Motor neuron (in vitro differentiated cells): Measurements from ENCODE around the gene SACM1L. TPM values are rescaled to one million over a fixed set of nuclear protein-coding genes. Genes with fewer than 3 reads are reported as not detected.
A peak's percentile ranks its signal among the peaks of the same experiment; 100 is the strongest.

Experiments
- ATAC-seq, 8 experiments: fragments of 200-7000 bp; cut with Tn5 transposase; replicated peaks in 6 of 8; 2 replicates each; pipeline ENCODE4 v1.8.0; 2021; ENCODE audit warnings: mild to moderate bottlenecking in 8 of 8, moderate library complexity in 8 of 8
- H3K27ac ChIP-seq, 2 donors: fragments of 250-450 bp; sonication (Bioruptor Pico); 2 replicates each; pipeline ENCODE4 v1.9.0; 2021; ENCODE audit warnings: antibody characterized with exemption in 2 of 2, mild to moderate bottlenecking in 2 of 2, moderate library complexity in 1 of 2
- H3K4me1 ChIP-seq, 2 donors: fragments of 250-450 bp; sonication (Bioruptor Pico); replicated peaks in 1 of 2; 2 replicates each; pipeline ENCODE4 v1.6.1; 2021; ENCODE audit warnings: antibody characterized with exemption in 2 of 2, mild to moderate bottlenecking in 2 of 2, moderate library complexity in 1 of 2
- H3K4me3 ChIP-seq, 5 donors: fragments of 250-450 bp; sonication (Bioruptor Pico); 2 replicates each; pipeline ENCODE4 v1.9.0; 2021; ENCODE audit warnings: antibody characterized with exemption in 5 of 5, mild to moderate bottlenecking in 5 of 5, moderate library complexity in 4 of 5
- WGBS, 10 experiments: fragments of 450-650 bp; shearing (Covaris generic); methylation state at CpG; one replicate each; pipeline ENCODE4 v1.0.0; 2022; 5-methylcytosine and 5-hydroxymethylcytosine counted together
- in situ Hi-C, 9 experiments: fragments of 400-800 bp; cut with MboI; loops; one replicate each; pipeline ENCODE4 v1.15.0; 2021; ENCODE audit warnings: low sequenced_read_pairs in 9 of 9, low pct_unique_long_range_greater_than_20kb in 2 of 9; ENCODE audit not compliant: unreplicated experiment in 9 of 9
- total RNA-seq, 8 experiments: library from RNA; unstranded; fragments of 300-600 nt; gene quantifications; 2 replicates each; pipeline versions ENCODE4 v1.2.3 to v1.2.4, GENCODE V29; 2022

SACM1L gene
- 10 to 100 TPM; 22.4 to 78.7 (median 33.1) TPM for total RNA-seq

GRCh38 chr3:45688882-45689786 is at the start of gene SACM1L:
SACM1L (plus strand) TSS chr3:45689396; CDS start chr3:45689466, 70 bp downstream.
- WGBS, 10 experiments, result 0 to 1% (median 0%) methylated on average over 2 to 15 of the region's 81 CpGs; no CpG with 5 or more reads in 2 of the 10 experiments
- peak within 1 kb of the TSS; percentile 90 to 92 for H3K27ac ChIP-seq
- in situ Hi-C loops, result no loop called here
- ATAC-seq, result peak; percentile 87 to 91 (median 90)
- H3K4me1 ChIP-seq, result peaks cover 5 to 15% of the 10 kb centered on the region in 2 donors
- peak within 1 kb of the TSS; percentile 55 to 70 (median 70) for H3K4me3 ChIP-seq

GRCh38 chr3:45640091-45640507 is 49.1 kb upstream of the SACM1L start:
- no peak overlapping the region for H3K27ac ChIP-seq
- H3K4me1 ChIP-seq, result peaks cover 3 to 7% of the 10 kb centered on the region in 2 donors
- no peak for ATAC-seq
- in situ Hi-C loops, result no loop called here
- WGBS, 10 experiments, result 80 to 100% (median 95%) methylated on average over 1 of the region's 1 CpG; no CpG with 5 or more reads in 2 of the 10 experiments
- H3K4me3 ChIP-seq, result no peak overlapping the region

- WGBS, 10 experiments, result 71 to 100% (median 91%) methylated on average over 1 to 3 of the region's 4 CpGs; no CpG with 5 or more reads in 4 of the 10 experiments
- H3K4me1 ChIP-seq, result peaks cover 3 to 6% of the 10 kb centered on the region in 2 donors
- no peak overlapping the region for H3K27ac ChIP-seq
- ATAC-seq, result no peak
- in situ Hi-C loops, result no loop called here
- no peak overlapping the region for H3K4me3 ChIP-seq
Measured at GRCh38 chr3:45640724-45641361, 48.4 kb upstream of the SACM1L start.

GRCh38 chr3:45641756-45642155 is 47.4 kb upstream of the SACM1L start:
- Histone ChIP-seq H3K27ac (no peak overlapping the region), H3K4me3 (no peak overlapping the region), H3K4me1 (peaks cover 0 to 4% of the 10 kb centered on the region in 2 donors)
- in situ Hi-C loops, result no loop called here
- 20 to 100% (median 88%) methylated on average over 1 of the region's 2 CpGs; no CpG with 5 or more reads in 5 of the 10 experiments for WGBS, 10 experiments
- ATAC-seq, result no peak

- WGBS, 10 experiments, result 50 to 100% (median 79%) methylated on average over 1 to 4 of the region's 6 CpGs; no CpG with 5 or more reads in 3 of the 10 experiments
Measured at GRCh38 chr3:45642731-45643152, 46.5 kb upstream of the SACM1L start.

DNA sequence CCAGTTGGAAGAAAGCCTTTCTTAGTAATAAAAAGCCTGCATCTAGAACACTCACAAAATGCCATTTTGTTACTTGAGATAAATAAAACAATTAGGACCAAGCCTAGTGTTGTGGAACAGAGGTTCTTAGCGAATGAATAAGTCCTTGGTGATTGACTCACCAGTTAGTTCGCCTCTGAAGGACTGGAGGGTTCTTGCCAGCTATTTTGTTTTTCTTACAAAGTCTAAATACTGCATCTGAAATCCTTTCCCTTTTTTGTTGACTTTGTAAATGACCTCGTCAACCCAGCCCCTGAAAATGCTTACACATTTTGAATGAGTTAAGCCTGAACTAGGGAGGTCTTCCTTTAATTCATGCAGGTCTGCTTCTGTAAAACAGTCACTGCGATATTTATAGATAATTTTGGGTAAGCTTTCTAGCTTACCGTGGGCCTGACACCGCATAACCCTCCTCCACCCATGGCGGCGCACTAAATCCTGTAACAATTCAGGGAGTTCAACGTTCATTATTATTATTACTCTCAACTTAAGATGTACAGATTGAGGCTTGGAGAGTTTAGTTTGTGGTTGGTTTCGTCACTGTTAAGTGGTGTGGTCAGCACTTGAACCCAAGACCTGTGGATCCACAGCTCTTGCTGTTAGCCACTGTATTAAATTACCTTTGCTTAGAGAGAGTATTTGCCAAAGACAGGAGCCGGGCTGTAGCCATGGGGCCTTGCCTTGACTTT is 45.0 kb upstream of the SACM1L start:
- in situ Hi-C loops, result no loop called here
- 30 to 100% (median 82%) methylated on average over 2 to 10 of the region's 11 CpGs; no CpG with 5 or more reads in 1 of the 10 experiments for WGBS, 10 experiments
- Histone ChIP-seq H3K4me1 (peaks cover 0 to 4% of the 10 kb centered on the region in 2 donors), H3K4me3 (no peak overlapping the region), H3K27ac (no peak overlapping the region)
- ATAC-seq, result peak in 3 of 8 experiments; percentile 16 to 55 (median 53)

More at GRCh38 chr3:45642731-45643152, 46.5 kb upstream of the SACM1L start:
- ATAC-seq, result peak in 4 of 8 experiments; percentile 22 to 93 (median 62)
- in situ Hi-C loops, result no loop called here
- H3K27ac ChIP-seq, result no peak overlapping the region
- peaks cover 0 to 4% of the 10 kb centered on the region in 2 donors for H3K4me1 ChIP-seq
- no peak overlapping the region for H3K4me3 ChIP-seq

- peak in 3 of 8 experiments; percentile 15 to 36 (median 30) for ATAC-seq
- peaks cover 0 to 4% of the 10 kb centered on the region in 2 donors for H3K4me1 ChIP-seq
- H3K4me3 ChIP-seq, result no peak overlapping the region
- in situ Hi-C loops, result no loop called here
- 17 to 94% (median 55%) methylated on average over 1 to 5 of the region's 5 CpGs; no CpG with 5 or more reads in 2 of the 10 experiments for WGBS, 10 experiments
- no peak overlapping the region for H3K27ac ChIP-seq
Measured at GRCh38 chr3:45644791-45645201, 44.4 kb upstream of the SACM1L start.

GRCh38 chr3:45646051-45646585 is 43.1 kb upstream of the SACM1L start:
- in situ Hi-C loops, result no loop called here
- no peak overlapping the region for H3K4me3 ChIP-seq
- 67 to 80% (median 80%) methylated on average over 1 of the region's 6 CpGs; no CpG with 5 or more reads in 7 of the 10 experiments for WGBS, 10 experiments
- no peak overlapping the region for H3K27ac ChIP-seq
- no peak for ATAC-seq
- peaks cover 0 to 4% of the 10 kb centered on the region in 2 donors for H3K4me1 ChIP-seq

GRCh38 chr3:45647148-45647619 is 42.0 kb upstream of the SACM1L start:
- peaks cover 0 to 4% of the 10 kb centered on the region in 2 donors for H3K4me1 ChIP-seq
- 0 to 100% (median 80%) methylated on average over 1 to 5 of the region's 6 CpGs; no CpG with 5 or more reads in 1 of the 10 experiments for whole genome bisulfite sequencing, 10 experiments

GRCh38 chr3:45653205-45653604 is 36.0 kb upstream of the SACM1L start:
- ATAC-seq, result no peak
- in situ Hi-C loops, result loop anchor here in 4 of 9 experiments (10.0 to 25.0 kb wide), 3 partner anchors 138 to 616 kb away; partner anchors contain the start of gene CLEC3B (in 3 of the 4)
- Histone ChIP-seq H3K4me3 (no peak overlapping the region), H3K4me1 (no peaks in the 10 kb centered on the region), H3K27ac (no peak overlapping the region)
- 50 to 100% (median 67%) methylated on average over 1 to 2 of the region's 3 CpGs; no CpG with 5 or more reads in 1 of the 10 experiments for WGBS, 10 experiments

More at GRCh38 chr3:45647148-45647619, 42.0 kb upstream of the SACM1L start:
- in situ Hi-C loops, result no loop called here
- Histone ChIP-seq H3K27ac (no peak overlapping the region), H3K4me3 (no peak overlapping the region)
- ATAC-seq, result peak in 2 of 8 experiments; percentile 63 to 80

- no peak for ATAC-seq
- 67 to 97% (median 78%) methylated on average over 1 to 5 of the region's 6 CpGs for WGBS, 10 experiments
Measured at GRCh38 chr3:45654397-45654944, 34.7 kb upstream of the SACM1L start.

More at GRCh38 chr3:45654397-45654944, 34.7 kb upstream of the SACM1L start:
- Histone ChIP-seq H3K4me3 (no peak overlapping the region), H3K4me1 (no peaks in the 10 kb centered on the region), H3K27ac (no peak overlapping the region)
- in situ Hi-C loops, result loop anchor here in 4 of 9 experiments (10.0 to 25.0 kb wide), 3 partner anchors 140 to 617 kb away; partner anchors contain the start of gene CLEC3B (in 3 of the 4)
